ENCODE data around the gene JAKMIP1. TPM values are rescaled to one million over a fixed set of nuclear protein-coding genes. Genes with fewer than 3 reads are reported as not detected.
A peak's percentile ranks its signal among the peaks of the same experiment; 100 is the strongest.

JAKMIP1 gene
- total and polyA plus RNA-seq, 3 experiments from 2014 or later, result 12.7 to 26.1 (median 14.2) TPM

DNA sequence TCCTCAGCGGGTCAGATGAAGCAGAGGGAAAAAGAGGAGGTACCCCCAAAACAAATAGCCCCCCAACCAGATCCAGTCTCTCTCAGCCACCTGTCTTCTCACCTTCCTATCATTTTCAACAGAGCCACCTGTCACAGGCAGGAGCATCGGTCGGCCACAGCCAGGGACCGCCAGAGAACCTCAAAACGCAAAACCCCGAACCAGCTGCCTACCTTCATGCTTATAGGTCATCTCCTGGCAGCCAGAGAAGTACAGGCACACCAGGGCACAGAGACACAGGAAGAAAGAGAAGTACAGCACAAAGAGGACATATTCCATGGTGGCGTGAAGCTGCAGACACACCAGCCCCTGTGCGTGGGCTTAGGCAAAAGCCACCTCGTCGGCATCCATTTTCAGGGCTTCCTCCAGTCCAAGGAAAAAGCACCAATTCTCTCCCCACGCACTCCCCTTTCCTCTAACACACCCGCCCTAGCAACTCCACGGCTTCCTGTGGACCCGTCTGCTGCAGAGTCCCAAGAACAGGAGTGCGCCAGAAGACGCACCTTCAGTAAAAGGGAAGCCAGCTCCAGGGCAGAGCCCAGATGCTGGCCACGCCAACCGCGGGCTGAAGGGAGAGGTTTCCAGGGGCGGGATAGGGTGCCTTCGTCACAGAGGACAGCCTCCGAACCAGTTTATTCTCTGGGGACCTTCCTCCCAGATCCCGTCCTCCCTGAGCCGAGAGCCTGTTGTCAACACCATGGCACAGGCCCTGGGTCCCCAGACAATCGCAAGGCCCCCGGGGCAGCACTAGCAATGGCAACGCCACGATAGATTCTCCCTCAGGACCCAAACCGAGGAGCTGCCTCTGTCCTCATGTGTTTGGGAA, 130.3 kb downstream of the JAKMIP1 start:
- CTCF ChIA-PET, result no interaction called here
- no peak overlapping the region for H3K27ac Mint-ChIP-seq
- peaks cover 0 to 2% of the 10 kb centered on the region in 2 donors for H3K27me3 Mint-ChIP-seq
- H3K36me3 ChIP-seq (ENCODE audit: insufficient read depth, low read length), result no peaks in the 10 kb centered on the region
- DNase-seq, result no peak
- H3K9me3 Mint-ChIP-seq, result no peaks in the 10 kb centered on the region
- H3K27me3 ChIP-seq (ENCODE audit: insufficient read depth, low read length, poor library complexity, severe bottlenecking), result no peaks in the 10 kb centered on the region
- H3K36me3 Mint-ChIP-seq, result peaks cover 6 to 19% (median 10%) of the 10 kb centered on the region in 3 donors
- no peaks in the 10 kb centered on the region for H3K4me1 Mint-ChIP-seq
- no peak overlapping the region for H3K27ac ChIP-seq (ENCODE audit: low read depth, low read length)
- no peaks in the 10 kb centered on the region for H3K9me3 ChIP-seq (ENCODE audit: low read length)
- H3K4me3 Mint-ChIP-seq, result no peak overlapping the region
- H3K4me1 ChIP-seq (ENCODE audit: insufficient read depth, low read length), result no peaks in the 10 kb centered on the region
- POLR2A ChIA-PET, result no interaction called here
- no peak overlapping the region for H3K4me3 ChIP-seq (ENCODE audit: low read length)

DNA sequence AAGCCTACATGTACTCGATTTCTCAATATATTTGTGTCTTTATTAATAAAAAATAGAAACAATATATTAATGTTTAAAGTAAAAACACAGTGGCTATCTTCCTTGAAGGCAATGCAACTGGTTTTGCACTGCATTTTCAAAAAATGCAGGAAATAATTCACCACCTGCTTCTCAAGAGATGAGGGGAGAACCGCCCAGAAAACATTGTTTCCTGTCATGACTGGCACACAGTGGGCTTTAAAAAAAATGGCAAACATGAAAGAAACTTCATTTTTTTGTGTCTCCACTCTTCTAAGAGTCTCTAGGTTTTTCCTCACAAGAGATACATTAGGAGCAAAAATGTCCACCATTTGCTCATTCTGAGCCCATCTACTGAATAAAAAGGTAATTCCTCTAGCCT, 131.4 kb downstream of the JAKMIP1 start:
- H3K27ac Mint-ChIP-seq, result peak overlapping the region in 1 of 8 donors; percentile 22
- CTCF ChIA-PET, result no interaction called here
- Histone ChIP-seq H3K4me3 (ENCODE audit: low read length) (no peak overlapping the region), H3K9me3 (ENCODE audit: low read length) (no peaks in the 10 kb centered on the region), H3K27ac (ENCODE audit: low read depth, low read length) (no peak overlapping the region), H3K27me3 (ENCODE audit: insufficient read depth, low read length, poor library complexity, severe bottlenecking) (no peaks in the 10 kb centered on the region), H3K36me3 (ENCODE audit: insufficient read depth, low read length) (no peaks in the 10 kb centered on the region), H3K4me1 (ENCODE audit: insufficient read depth, low read length) (no peaks in the 10 kb centered on the region)
- peaks cover 7 to 27% (median 11%) of the 10 kb centered on the region in 3 donors for H3K36me3 Mint-ChIP-seq
- POLR2A ChIA-PET, result no interaction called here
- H3K27me3 Mint-ChIP-seq, result peaks cover 0 to 2% of the 10 kb centered on the region in 2 donors
- H3K4me3 Mint-ChIP-seq, result no peak overlapping the region
- no peaks in the 10 kb centered on the region for H3K4me1 Mint-ChIP-seq
- H3K9me3 Mint-ChIP-seq, result no peaks in the 10 kb centered on the region
- DNase-seq, result no peak

DNA sequence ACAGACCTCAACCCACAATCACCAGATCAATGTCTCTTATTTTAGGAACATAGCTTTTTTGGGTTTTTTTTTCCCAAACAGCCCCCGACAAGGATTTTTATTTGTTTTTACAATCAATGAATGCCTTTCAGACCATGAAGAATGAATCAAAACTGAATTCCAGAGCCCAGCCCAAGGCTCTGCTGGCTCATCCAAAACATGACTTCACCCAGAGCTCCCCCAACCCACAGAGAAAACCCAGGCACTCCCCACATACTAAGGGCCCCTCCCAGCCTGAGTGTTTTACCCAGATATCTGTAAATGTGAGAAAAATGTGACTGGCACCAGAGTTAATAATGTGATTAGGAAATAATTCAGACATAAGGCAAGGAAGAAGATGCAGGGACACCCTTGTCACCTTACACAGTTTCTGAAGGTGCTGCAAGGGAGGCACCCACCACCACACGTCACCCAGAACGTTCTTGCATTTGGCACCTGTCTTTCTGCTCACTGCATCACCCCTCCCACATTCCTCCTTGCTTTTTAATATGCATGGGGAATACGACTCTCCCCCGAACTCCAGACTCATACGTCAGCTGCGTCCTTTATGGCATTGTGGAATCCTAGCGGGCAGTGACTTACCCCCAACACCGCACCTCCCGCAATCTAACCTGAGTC, 134.3 kb downstream of the JAKMIP1 start:
- H3K27me3 ChIP-seq (ENCODE audit: insufficient read depth, low read length, poor library complexity, severe bottlenecking), result no peaks in the 10 kb centered on the region
- peaks cover 0 to 2% of the 10 kb centered on the region in 2 donors for H3K27me3 Mint-ChIP-seq
- no peaks in the 10 kb centered on the region for H3K9me3 ChIP-seq (ENCODE audit: low read length)
- no peaks in the 10 kb centered on the region for H3K36me3 ChIP-seq (ENCODE audit: insufficient read depth, low read length)
- no peak overlapping the region for H3K4me3 ChIP-seq (ENCODE audit: low read length)
- peaks cover 11 to 44% (median 23%) of the 10 kb centered on the region in 3 donors for H3K36me3 Mint-ChIP-seq
- H3K4me1 Mint-ChIP-seq, result no peaks in the 10 kb centered on the region
- ChIA-PET POLR2A (no interaction called here), CTCF (no interaction called here)
- no peak overlapping the region for H3K4me3 Mint-ChIP-seq
- H3K27ac Mint-ChIP-seq, result peak overlapping the region in 2 of 8 donors; percentile 56 to 92
- no peak for DNase-seq
- H3K9me3 Mint-ChIP-seq, result peaks cover 0 to 4% (median 0%) of the 10 kb centered on the region in 5 donors
- H3K27ac ChIP-seq (ENCODE audit: low read depth, low read length), result no peak overlapping the region
- no peaks in the 10 kb centered on the region for H3K4me1 ChIP-seq (ENCODE audit: insufficient read depth, low read length)

DNA sequence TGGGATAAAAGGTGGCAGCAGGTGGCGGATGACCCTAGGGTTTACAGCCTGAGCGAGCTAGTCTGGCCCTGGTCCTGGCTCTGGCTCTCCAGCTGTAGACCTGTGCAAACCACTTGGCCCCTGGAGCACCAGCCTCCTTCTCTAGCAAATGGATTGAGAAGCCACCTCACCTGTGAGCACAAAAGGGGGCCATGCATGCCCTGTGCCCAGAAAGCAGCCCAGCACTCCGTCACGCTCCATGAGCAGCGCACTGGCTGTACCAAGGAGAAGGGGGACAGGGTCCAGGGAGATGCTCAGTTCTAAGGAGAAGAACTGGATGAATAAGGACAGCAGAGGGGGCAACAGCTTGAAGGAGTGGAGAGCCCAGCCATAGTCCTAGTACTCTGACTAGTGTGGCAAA, 135.2 kb downstream of the JAKMIP1 start:
- Mint-ChIP-seq H3K27me3 (peaks cover 0 to 2% of the 10 kb centered on the region in 2 donors), H3K36me3 (peaks cover 10 to 53% (median 32%) of the 10 kb centered on the region in 3 donors), H3K4me1 (no peaks in the 10 kb centered on the region), H3K4me3 (no peak overlapping the region), H3K9me3 (peaks cover 0 to 12% (median 6%) of the 10 kb centered on the region in 5 donors), H3K27ac (peak overlapping the region in 1 of 8 donors; percentile 54)
- Histone ChIP-seq H3K27me3 (ENCODE audit: insufficient read depth, low read length, poor library complexity, severe bottlenecking) (no peaks in the 10 kb centered on the region), H3K4me3 (ENCODE audit: low read length) (no peak overlapping the region), H3K36me3 (ENCODE audit: insufficient read depth, low read length) (peaks cover 4% of the 10 kb centered on the region), H3K9me3 (ENCODE audit: low read length) (no peaks in the 10 kb centered on the region), H3K4me1 (ENCODE audit: insufficient read depth, low read length) (no peaks in the 10 kb centered on the region), H3K27ac (ENCODE audit: low read depth, low read length) (no peak overlapping the region)
- CTCF ChIA-PET, result no interaction called here
- POLR2A ChIA-PET, result no interaction called here
- DNase-seq, result peak in 1 of 5 donors; percentile 17

GRCh38 chr4:6064383-6064782, 136.0 kb downstream of the JAKMIP1 start:
- Mint-ChIP-seq H3K4me1 (no peaks in the 10 kb centered on the region), H3K27me3 (peaks cover 0 to 2% of the 10 kb centered on the region in 2 donors), H3K9me3 (peaks cover 0 to 15% (median 7%) of the 10 kb centered on the region in 5 donors), H3K4me3 (no peak overlapping the region), H3K36me3 (peaks cover 12 to 57% (median 38%) of the 10 kb centered on the region in 3 donors), H3K27ac (no peak overlapping the region)
- Histone ChIP-seq H3K27me3 (ENCODE audit: insufficient read depth, low read length, poor library complexity, severe bottlenecking) (no peaks in the 10 kb centered on the region), H3K4me3 (ENCODE audit: low read length) (no peak overlapping the region), H3K27ac (ENCODE audit: low read depth, low read length) (no peak overlapping the region), H3K36me3 (ENCODE audit: insufficient read depth, low read length) (peaks cover 12% of the 10 kb centered on the region), H3K4me1 (ENCODE audit: insufficient read depth, low read length) (no peaks in the 10 kb centered on the region), H3K9me3 (ENCODE audit: low read length) (peaks cover 2% of the 10 kb centered on the region)
- POLR2A ChIA-PET, result no interaction called here
- CTCF ChIA-PET, result no interaction called here
- no peak for DNase-seq

GRCh38 chr4:6063684-6064083, 136.7 kb downstream of the JAKMIP1 start:
- H3K27me3 ChIP-seq (ENCODE audit: insufficient read depth, low read length, poor library complexity, severe bottlenecking), result no peaks in the 10 kb centered on the region
- POLR2A ChIA-PET, result no interaction called here
- Mint-ChIP-seq H3K9me3 (peaks cover 0 to 22% (median 11%) of the 10 kb centered on the region in 5 donors), H3K36me3 (peaks cover 12 to 64% (median 45%) of the 10 kb centered on the region in 3 donors), H3K27ac (peak overlapping the region in 1 of 8 donors; percentile 48), H3K27me3 (peaks cover 0 to 2% of the 10 kb centered on the region in 2 donors), H3K4me1 (no peaks in the 10 kb centered on the region), H3K4me3 (no peak overlapping the region)
- no peak overlapping the region for H3K4me3 ChIP-seq (ENCODE audit: low read length)
- H3K4me1 ChIP-seq (ENCODE audit: insufficient read depth, low read length), result no peaks in the 10 kb centered on the region
- CTCF ChIA-PET, result no interaction called here
- no peak overlapping the region for H3K27ac ChIP-seq (ENCODE audit: low read depth, low read length)
- DNase-seq, result peak in 1 of 5 donors; percentile 24
- peaks cover 17% of the 10 kb centered on the region for H3K36me3 ChIP-seq (ENCODE audit: insufficient read depth, low read length)
- H3K9me3 ChIP-seq (ENCODE audit: low read length), result peaks cover 9% of the 10 kb centered on the region

- Mint-ChIP-seq H3K36me3 (peaks cover 15 to 67% (median 52%) of the 10 kb centered on the region in 3 donors), H3K9me3 (peaks cover 6 to 28% (median 18%) of the 10 kb centered on the region in 5 donors), H3K4me3 (no peak overlapping the region), H3K27me3 (peaks cover 0 to 2% of the 10 kb centered on the region in 2 donors), H3K27ac (no peak overlapping the region), H3K4me1 (no peaks in the 10 kb centered on the region)
- Histone ChIP-seq H3K27ac (ENCODE audit: low read depth, low read length) (no peak overlapping the region), H3K27me3 (ENCODE audit: insufficient read depth, low read length, poor library complexity, severe bottlenecking) (no peaks in the 10 kb centered on the region), H3K9me3 (ENCODE audit: low read length) (peaks cover 12% of the 10 kb centered on the region), H3K4me3 (ENCODE audit: low read length) (no peak overlapping the region), H3K4me1 (ENCODE audit: insufficient read depth, low read length) (no peaks in the 10 kb centered on the region), H3K36me3 (ENCODE audit: insufficient read depth, low read length) (peaks cover 18% of the 10 kb centered on the region)
- POLR2A ChIA-PET, result no interaction called here
- DNase-seq, result peak in 1 of 5 donors; percentile 33
- CTCF ChIA-PET, result no interaction called here
Observed at GRCh38 chr4:6062133-6062532, 138.2 kb downstream of the JAKMIP1 start.

GRCh38 chr4:6059375-6059805, 141.0 kb downstream of the JAKMIP1 start:
- POLR2A ChIA-PET, result no interaction called here
- Mint-ChIP-seq H3K27ac (no peak overlapping the region), H3K4me1 (no peaks in the 10 kb centered on the region), H3K9me3 (peaks cover 6 to 28% (median 18%) of the 10 kb centered on the region in 5 donors), H3K36me3 (peaks cover 15 to 64% (median 46%) of the 10 kb centered on the region in 3 donors), H3K4me3 (no peak overlapping the region), H3K27me3 (no peaks in the 10 kb centered on the region)
- Histone ChIP-seq H3K36me3 (ENCODE audit: insufficient read depth, low read length) (peaks cover 22% of the 10 kb centered on the region), H3K4me3 (ENCODE audit: low read length) (no peak overlapping the region), H3K27ac (ENCODE audit: low read depth, low read length) (no peak overlapping the region), H3K27me3 (ENCODE audit: insufficient read depth, low read length, poor library complexity, severe bottlenecking) (no peaks in the 10 kb centered on the region), H3K9me3 (ENCODE audit: low read length) (peaks cover 12% of the 10 kb centered on the region), H3K4me1 (ENCODE audit: insufficient read depth, low read length) (no peaks in the 10 kb centered on the region)
- DNase-seq, result peak in 1 of 5 donors; percentile 23
- CTCF ChIA-PET, result no interaction called here
